ENCODE results near the gene RNGTT.

Gene RNGTT

DNA sequence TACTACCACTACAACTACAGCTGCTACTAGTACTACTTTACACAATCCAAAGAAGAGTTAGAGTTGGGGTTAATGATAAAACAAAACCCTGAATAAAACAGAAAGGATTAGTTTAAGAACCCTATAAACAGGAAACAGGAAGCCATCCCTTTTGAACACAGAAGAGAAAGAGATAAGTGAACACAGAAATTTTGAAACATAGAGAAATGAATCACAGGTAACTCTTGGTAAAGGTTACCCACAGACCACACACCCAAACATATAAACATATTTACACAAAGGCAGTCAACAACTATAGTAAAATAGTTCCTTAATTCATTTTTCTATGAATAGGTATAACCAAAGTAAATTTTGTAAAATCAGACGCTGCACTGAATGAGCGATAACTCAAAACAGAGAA, 98.1 kb downstream of the RNGTT start:
- H3K9me2 ChIP-seq (replicated peaks; ENCODE audit: low read depth, low read length) = no peaks in the 10 kb centered on the region
- H3K9me3 ChIP-seq (ENCODE audit: insufficient read depth, low read depth, low read length) = no peaks in the 10 kb centered on the region
- peaks cover 6% of the 10 kb centered on the region; the same call in 1 of the 2 replicates for H3K79me2 ChIP-seq (ENCODE audit: insufficient read depth, low read length)
- H3K4me1 ChIP-seq (ENCODE audit: insufficient read depth, low read length, poor library complexity, severe bottlenecking) = peaks cover 30% of the 10 kb centered on the region
- peak overlapping the region; percentile 40 for H3K4me2 ChIP-seq (ENCODE audit: low read depth, low read length, poor library complexity, severe bottlenecking)
- H4K20me1 ChIP-seq (ENCODE audit: insufficient read depth, low read length, poor library complexity, severe bottlenecking) = no peaks in the 10 kb centered on the region
- H2AFZ ChIP-seq (ENCODE audit: low read length) = no peak overlapping the region
- TF ChIP-seq EZH2phosphoT487 (IDR thresholded peaks at IDR 0.05; ENCODE audit: borderline replicate concordance) = no peak
- TF ChIP-seq, protein P1, sequence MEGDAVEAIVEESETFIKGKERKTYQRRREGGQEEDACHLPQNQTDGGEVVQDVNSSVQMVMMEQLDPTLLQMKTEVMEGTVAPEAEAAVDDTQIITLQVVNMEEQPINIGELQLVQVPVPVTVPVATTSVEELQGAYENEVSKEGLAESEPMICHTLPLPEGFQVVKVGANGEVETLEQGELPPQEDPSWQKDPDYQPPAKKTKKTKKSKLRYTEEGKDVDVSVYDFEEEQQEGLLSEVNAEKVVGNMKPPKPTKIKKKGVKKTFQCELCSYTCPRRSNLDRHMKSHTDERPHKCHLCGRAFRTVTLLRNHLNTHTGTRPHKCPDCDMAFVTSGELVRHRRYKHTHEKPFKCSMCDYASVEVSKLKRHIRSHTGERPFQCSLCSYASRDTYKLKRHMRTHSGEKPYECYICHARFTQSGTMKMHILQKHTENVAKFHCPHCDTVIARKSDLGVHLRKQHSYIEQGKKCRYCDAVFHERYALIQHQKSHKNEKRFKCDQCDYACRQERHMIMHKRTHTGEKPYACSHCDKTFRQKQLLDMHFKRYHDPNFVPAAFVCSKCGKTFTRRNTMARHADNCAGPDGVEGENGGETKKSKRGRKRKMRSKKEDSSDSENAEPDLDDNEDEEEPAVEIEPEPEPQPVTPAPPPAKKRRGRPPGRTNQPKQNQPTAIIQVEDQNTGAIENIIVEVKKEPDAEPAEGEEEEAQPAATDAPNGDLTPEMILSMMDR (conservative IDR thresholded peaks at IDR 0.05; ENCODE audit: low read length) = no peak
- no peaks in the 10 kb centered on the region for H3K27me3 ChIP-seq (ENCODE audit: insufficient read depth, low read length, poor library complexity, severe bottlenecking)
- no peak overlapping the region for H3K9ac ChIP-seq (ENCODE audit: low read depth, low read length, poor library complexity, severe bottlenecking)
- peaks cover 6% of the 10 kb centered on the region for H3K36me3 ChIP-seq (ENCODE audit: insufficient read depth, low read length)
- H3F3A ChIP-seq (ENCODE audit: low read depth) = no peaks in the 10 kb centered on the region
- H3K4me3 ChIP-seq (ENCODE audit: low read length, poor library complexity, severe bottlenecking) = no peak overlapping the region

DNA sequence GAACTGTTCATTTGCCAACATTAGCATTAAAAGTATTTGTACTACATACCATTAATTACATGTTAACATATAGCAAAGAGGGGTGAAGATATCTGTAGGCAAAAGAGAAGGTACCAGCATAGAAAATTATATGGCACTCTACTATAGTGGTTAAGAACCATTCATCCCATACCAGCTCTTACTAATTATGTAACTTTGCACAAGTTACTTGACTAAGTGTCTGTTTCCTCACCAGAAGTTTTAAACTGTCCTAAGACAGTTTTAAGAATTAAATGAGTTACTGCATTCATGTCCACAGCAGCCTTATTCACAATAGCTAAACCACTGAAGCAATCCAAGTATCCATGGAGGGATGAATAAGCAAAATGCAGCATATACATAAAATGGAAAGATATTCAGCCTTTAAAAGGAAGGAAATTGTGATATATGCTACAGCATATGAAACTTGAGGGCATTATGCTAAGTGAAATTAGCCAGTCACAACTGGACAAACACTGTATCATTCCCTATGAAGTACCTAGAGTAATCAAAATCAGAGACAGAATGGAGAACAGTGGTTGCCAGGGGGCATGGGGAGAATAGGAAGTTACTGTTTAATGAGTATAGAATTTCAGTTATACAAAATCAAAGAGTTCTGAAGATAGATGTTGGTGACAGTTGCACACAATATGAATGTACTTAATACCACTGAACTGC, 98.9 kb downstream of the RNGTT start:
- peaks cover 6% of the 10 kb centered on the region; the same call in 1 of the 2 replicates for H3K79me2 ChIP-seq (ENCODE audit: insufficient read depth, low read length)
- H3K4me3 ChIP-seq (ENCODE audit: low read length, poor library complexity, severe bottlenecking) = no peak overlapping the region
- no peak overlapping the region for H3K9ac ChIP-seq (ENCODE audit: low read depth, low read length, poor library complexity, severe bottlenecking)
- no peaks in the 10 kb centered on the region for H3K9me2 ChIP-seq (replicated peaks; ENCODE audit: low read depth, low read length)
- H2AFZ ChIP-seq (ENCODE audit: low read length) = no peak overlapping the region
- H4K20me1 ChIP-seq (ENCODE audit: insufficient read depth, low read length, poor library complexity, severe bottlenecking) = no peaks in the 10 kb centered on the region
- H3K36me3 ChIP-seq (ENCODE audit: insufficient read depth, low read length) = peaks cover 6% of the 10 kb centered on the region
- no peak for TF ChIP-seq EZH2phosphoT487 (IDR thresholded peaks at IDR 0.05; ENCODE audit: borderline replicate concordance)
- peak overlapping the region; percentile 40 for H3K4me2 ChIP-seq (ENCODE audit: low read depth, low read length, poor library complexity, severe bottlenecking)
- H3F3A ChIP-seq (ENCODE audit: low read depth) = no peaks in the 10 kb centered on the region
- no peaks in the 10 kb centered on the region for H3K27me3 ChIP-seq (ENCODE audit: insufficient read depth, low read length, poor library complexity, severe bottlenecking)
- peaks cover 28% of the 10 kb centered on the region for H3K4me1 ChIP-seq (ENCODE audit: insufficient read depth, low read length, poor library complexity, severe bottlenecking)
- H3K9me3 ChIP-seq (ENCODE audit: insufficient read depth, low read depth, low read length) = no peaks in the 10 kb centered on the region

DNA sequence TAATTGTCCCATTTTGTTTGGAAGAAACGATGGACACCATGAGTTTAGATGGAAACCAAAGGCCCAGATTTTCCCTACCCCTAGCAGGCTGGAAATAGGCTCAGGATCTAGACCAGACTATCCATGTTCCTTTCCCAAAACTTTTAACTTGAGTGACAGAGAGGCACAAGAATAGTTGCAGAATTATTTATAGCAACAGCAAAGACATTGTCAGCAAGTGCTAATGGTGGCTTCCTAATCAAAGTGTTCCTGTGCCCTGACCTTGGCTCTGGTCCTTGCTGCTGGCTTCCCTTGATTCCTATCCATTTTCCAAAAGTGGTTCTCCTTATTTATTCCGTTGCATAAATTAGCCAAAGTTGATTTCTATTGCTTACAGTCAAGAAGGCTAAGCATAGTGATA, 103.1 kb downstream of the RNGTT start:
- Histone ChIP-seq H3K27me3 (ENCODE audit: insufficient read depth, low read length, poor library complexity, severe bottlenecking) (no peaks in the 10 kb centered on the region), H3K9ac (ENCODE audit: low read depth, low read length, poor library complexity, severe bottlenecking) (no peak overlapping the region), H4K20me1 (ENCODE audit: insufficient read depth, low read length, poor library complexity, severe bottlenecking) (no peaks in the 10 kb centered on the region), H3K9me2 (replicated peaks; ENCODE audit: low read depth, low read length) (no peaks in the 10 kb centered on the region), H3K4me2 (ENCODE audit: low read depth, low read length, poor library complexity, severe bottlenecking) (no peak overlapping the region), H3K4me1 (ENCODE audit: insufficient read depth, low read length, poor library complexity, severe bottlenecking) (peaks cover 10% of the 10 kb centered on the region), H3K79me2 (ENCODE audit: insufficient read depth, low read length) (peaks cover 6% of the 10 kb centered on the region; the same call in 1 of the 2 replicates), H3F3A (ENCODE audit: low read depth) (no peaks in the 10 kb centered on the region), H3K4me3 (ENCODE audit: low read length, poor library complexity, severe bottlenecking) (no peak overlapping the region), H3K9me3 (ENCODE audit: insufficient read depth, low read depth, low read length) (no peaks in the 10 kb centered on the region), H2AFZ (ENCODE audit: low read length) (no peak overlapping the region), H3K36me3 (ENCODE audit: insufficient read depth, low read length) (peaks cover 6% of the 10 kb centered on the region)
- TF ChIP-seq EZH2phosphoT487 (IDR thresholded peaks at IDR 0.05; ENCODE audit: borderline replicate concordance) = no peak
- TF ChIP-seq, protein P1 (conservative IDR thresholded peaks at IDR 0.05; ENCODE audit: low read length) = no peak

DNA sequence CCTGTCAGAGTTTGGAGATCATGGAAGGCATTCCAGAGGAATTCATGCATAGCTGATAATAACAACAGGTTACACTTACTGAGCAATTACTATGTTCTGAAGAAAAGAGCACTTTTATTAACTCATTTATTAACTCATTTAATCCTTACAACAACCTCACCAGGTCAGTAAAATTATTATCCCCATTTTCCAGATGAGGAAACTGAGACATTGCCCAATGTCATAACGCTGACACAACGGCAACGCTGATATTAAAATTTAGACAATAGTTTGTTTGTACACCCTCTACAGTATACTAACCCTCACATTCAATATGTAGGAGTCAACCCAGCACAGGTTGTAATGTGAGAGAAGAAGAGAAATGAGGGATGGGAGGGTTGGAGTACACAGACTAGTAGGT, 105.0 kb downstream of the RNGTT start:
- no peaks in the 10 kb centered on the region for H3K4me1 ChIP-seq (ENCODE audit: insufficient read depth, low read length, poor library complexity, severe bottlenecking)
- H3K9me2 ChIP-seq (replicated peaks; ENCODE audit: low read depth, low read length) = no peaks in the 10 kb centered on the region
- H3K4me3 ChIP-seq (ENCODE audit: low read length, poor library complexity, severe bottlenecking) = no peak overlapping the region
- H3F3A ChIP-seq (ENCODE audit: low read depth) = no peaks in the 10 kb centered on the region
- peaks cover 7% of the 10 kb centered on the region for H3K36me3 ChIP-seq (ENCODE audit: insufficient read depth, low read length)
- H3K9ac ChIP-seq (ENCODE audit: low read depth, low read length, poor library complexity, severe bottlenecking) = no peak overlapping the region
- H3K79me2 ChIP-seq (ENCODE audit: insufficient read depth, low read length) = no peaks in the 10 kb centered on the region
- no peak overlapping the region for H2AFZ ChIP-seq (ENCODE audit: low read length)
- H3K27me3 ChIP-seq (ENCODE audit: insufficient read depth, low read length, poor library complexity, severe bottlenecking) = no peaks in the 10 kb centered on the region
- no peak for TF ChIP-seq EZH2phosphoT487 (IDR thresholded peaks at IDR 0.05; ENCODE audit: borderline replicate concordance)
- TF ChIP-seq, protein P1 (conservative IDR thresholded peaks at IDR 0.05; ENCODE audit: low read length) = no peak
- H3K4me2 ChIP-seq (ENCODE audit: low read depth, low read length, poor library complexity, severe bottlenecking) = no peak overlapping the region
- no peaks in the 10 kb centered on the region for H4K20me1 ChIP-seq (ENCODE audit: insufficient read depth, low read length, poor library complexity, severe bottlenecking)
- no peaks in the 10 kb centered on the region for H3K9me3 ChIP-seq (ENCODE audit: insufficient read depth, low read depth, low read length)

Measured in Loucy (cell line).